HEK293 (cell line): ENCODE data around the gene KCNIP4.

Source experiments
- YY1 ChIP-seq: fragments of 450-650 bp; formaldehyde crosslinking; IDR thresholded peaks from 2 replicates; pipeline ENCODE4 v1.5.1; 2018; ENCODE audit warnings: missing biosample characterization, missing genetic modification characterization
- ZNF24 ChIP-seq: fragments of 450-650 bp; formaldehyde crosslinking; IDR thresholded peaks from 2 replicates; pipeline ENCODE4 v1.5.1; 2016; ENCODE audit warnings: missing biosample characterization, missing genetic modification characterization
- ZNF302 ChIP-seq: fragments of 450-650 bp; formaldehyde crosslinking; IDR thresholded peaks from 2 replicates; pipeline ENCODE4 v1.5.1; 2016; ENCODE audit warnings: missing biosample characterization, missing genetic modification characterization, low read depth
- ZNF354C ChIP-seq: fragments of 450-650 bp; formaldehyde crosslinking; IDR thresholded peaks from 2 replicates; pipeline ENCODE4 v1.5.1; 2016; ENCODE audit warnings: missing biosample characterization, missing genetic modification characterization, low read depth, borderline replicate concordance
- ZNF610 ChIP-seq: fragments of 450-650 bp; formaldehyde crosslinking; IDR thresholded peaks from 2 replicates; pipeline ENCODE4 v1.5.1; 2016; ENCODE audit warnings: missing biosample characterization, missing genetic modification characterization, borderline replicate concordance
- ZNF660 ChIP-seq: fragments of 450-650 bp; IDR thresholded peaks from 2 replicates; pipeline ENCODE4 v1.5.1; 2018; ENCODE audit warnings: missing biosample characterization, mild to moderate bottlenecking, missing genetic modification characterization
- TF ChIP-seq, protein P1 (sequence below): fragments of 450-650 bp; formaldehyde crosslinking; IDR thresholded peaks from 2 replicates; pipeline ENCODE4 v1.5.1; 2016; ENCODE audit warnings: missing biosample characterization, missing genetic modification characterization
- TF ChIP-seq, protein P2 (sequence below): fragments of 450-650 bp; formaldehyde crosslinking; IDR thresholded peaks from 2 replicates; pipeline ENCODE4 v1.5.1; 2016; ENCODE audit warnings: missing biosample characterization, missing genetic modification characterization
- TF ChIP-seq, protein P3 (sequence below): fragments of 450-650 bp; formaldehyde crosslinking; IDR thresholded peaks from 2 replicates; pipeline ENCODE4 v1.5.1; 2016; ENCODE audit warnings: missing biosample characterization, missing genetic modification characterization
- TF ChIP-seq, protein P4 (sequence below): fragments of 450-650 bp; formaldehyde crosslinking; IDR thresholded peaks from 2 replicates; pipeline ENCODE4 v1.5.1; 2016; ENCODE audit warnings: missing biosample characterization, missing genetic modification characterization

DNA sequence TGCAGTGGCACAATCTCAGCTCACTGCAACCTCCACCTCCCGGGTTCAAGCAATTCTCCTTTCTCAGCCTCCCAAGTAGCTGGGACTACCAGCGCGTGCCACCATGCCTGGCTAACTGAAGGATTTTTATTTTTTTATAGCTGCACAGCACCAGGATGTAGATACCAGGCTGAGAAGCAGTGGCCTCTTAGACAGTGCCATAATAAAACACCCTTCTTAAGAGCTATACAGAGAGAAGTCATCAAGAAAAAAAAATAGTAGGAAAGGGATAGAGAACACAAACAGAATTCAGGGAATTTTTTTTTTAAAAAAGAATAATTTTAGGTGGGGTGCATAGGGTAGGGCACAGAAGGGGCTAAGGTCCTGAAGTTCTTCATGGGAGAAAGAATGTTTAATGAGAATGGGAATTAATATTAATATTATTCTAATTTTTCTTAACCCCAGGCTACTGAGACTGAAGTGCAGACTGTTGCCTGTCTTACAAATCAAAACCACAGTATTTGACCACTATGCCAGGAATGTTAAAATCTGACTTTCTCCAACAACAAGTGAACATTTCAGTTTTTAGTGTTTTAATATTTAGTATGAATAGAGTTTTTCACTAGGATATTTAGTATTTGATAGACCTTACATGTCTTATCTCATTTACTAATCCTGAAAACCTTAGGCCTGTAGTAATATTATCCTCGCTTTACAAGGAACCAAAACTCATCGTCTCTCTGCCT is 146.7 kb downstream of the KCNIP4 start:
- TF ChIP-seq ZNF660 (tag by site-specific recombination) (no peak), ZNF24 (no peak), YY1 (tag by site-specific recombination) (no peak), ZNF610 (no peak), ZNF302 (tag by site-specific recombination) (no peak), ZNF354C (tag by site-specific recombination) (no peak)
- TF ChIP-seq, protein P1, sequence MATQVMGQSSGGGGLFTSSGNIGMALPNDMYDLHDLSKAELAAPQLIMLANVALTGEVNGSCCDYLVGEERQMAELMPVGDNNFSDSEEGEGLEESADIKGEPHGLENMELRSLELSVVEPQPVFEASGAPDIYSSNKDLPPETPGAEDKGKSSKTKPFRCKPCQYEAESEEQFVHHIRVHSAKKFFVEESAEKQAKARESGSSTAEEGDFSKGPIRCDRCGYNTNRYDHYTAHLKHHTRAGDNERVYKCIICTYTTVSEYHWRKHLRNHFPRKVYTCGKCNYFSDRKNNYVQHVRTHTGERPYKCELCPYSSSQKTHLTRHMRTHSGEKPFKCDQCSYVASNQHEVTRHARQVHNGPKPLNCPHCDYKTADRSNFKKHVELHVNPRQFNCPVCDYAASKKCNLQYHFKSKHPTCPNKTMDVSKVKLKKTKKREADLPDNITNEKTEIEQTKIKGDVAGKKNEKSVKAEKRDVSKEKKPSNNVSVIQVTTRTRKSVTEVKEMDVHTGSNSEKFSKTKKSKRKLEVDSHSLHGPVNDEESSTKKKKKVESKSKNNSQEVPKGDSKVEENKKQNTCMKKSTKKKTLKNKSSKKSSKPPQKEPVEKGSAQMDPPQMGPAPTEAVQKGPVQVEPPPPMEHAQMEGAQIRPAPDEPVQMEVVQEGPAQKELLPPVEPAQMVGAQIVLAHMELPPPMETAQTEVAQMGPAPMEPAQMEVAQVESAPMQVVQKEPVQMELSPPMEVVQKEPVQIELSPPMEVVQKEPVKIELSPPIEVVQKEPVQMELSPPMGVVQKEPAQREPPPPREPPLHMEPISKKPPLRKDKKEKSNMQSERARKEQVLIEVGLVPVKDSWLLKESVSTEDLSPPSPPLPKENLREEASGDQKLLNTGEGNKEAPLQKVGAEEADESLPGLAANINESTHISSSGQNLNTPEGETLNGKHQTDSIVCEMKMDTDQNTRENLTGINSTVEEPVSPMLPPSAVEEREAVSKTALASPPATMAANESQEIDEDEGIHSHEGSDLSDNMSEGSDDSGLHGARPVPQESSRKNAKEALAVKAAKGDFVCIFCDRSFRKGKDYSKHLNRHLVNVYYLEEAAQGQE (tag by site-specific recombination): no peak
- TF ChIP-seq, protein P2, sequence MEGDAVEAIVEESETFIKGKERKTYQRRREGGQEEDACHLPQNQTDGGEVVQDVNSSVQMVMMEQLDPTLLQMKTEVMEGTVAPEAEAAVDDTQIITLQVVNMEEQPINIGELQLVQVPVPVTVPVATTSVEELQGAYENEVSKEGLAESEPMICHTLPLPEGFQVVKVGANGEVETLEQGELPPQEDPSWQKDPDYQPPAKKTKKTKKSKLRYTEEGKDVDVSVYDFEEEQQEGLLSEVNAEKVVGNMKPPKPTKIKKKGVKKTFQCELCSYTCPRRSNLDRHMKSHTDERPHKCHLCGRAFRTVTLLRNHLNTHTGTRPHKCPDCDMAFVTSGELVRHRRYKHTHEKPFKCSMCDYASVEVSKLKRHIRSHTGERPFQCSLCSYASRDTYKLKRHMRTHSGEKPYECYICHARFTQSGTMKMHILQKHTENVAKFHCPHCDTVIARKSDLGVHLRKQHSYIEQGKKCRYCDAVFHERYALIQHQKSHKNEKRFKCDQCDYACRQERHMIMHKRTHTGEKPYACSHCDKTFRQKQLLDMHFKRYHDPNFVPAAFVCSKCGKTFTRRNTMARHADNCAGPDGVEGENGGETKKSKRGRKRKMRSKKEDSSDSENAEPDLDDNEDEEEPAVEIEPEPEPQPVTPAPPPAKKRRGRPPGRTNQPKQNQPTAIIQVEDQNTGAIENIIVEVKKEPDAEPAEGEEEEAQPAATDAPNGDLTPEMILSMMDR: no peak
- TF ChIP-seq, protein P3, sequence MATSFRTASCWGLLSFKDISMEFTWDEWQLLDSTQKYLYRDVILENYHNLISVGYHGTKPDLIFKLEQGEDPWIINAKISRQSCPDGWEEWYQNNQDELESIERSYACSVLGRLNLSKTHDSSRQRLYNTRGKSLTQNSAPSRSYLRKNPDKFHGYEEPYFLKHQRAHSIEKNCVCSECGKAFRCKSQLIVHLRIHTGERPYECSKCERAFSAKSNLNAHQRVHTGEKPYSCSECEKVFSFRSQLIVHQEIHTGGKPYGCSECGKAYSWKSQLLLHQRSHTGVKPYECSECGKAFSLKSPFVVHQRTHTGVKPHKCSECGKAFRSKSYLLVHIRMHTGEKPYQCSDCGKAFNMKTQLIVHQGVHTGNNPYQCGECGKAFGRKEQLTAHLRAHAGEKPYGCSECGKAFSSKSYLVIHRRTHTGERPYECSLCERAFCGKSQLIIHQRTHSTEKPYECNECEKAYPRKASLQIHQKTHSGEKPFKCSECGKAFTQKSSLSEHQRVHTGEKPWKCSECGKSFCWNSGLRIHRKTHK: no peak
- TF ChIP-seq, protein P4, sequence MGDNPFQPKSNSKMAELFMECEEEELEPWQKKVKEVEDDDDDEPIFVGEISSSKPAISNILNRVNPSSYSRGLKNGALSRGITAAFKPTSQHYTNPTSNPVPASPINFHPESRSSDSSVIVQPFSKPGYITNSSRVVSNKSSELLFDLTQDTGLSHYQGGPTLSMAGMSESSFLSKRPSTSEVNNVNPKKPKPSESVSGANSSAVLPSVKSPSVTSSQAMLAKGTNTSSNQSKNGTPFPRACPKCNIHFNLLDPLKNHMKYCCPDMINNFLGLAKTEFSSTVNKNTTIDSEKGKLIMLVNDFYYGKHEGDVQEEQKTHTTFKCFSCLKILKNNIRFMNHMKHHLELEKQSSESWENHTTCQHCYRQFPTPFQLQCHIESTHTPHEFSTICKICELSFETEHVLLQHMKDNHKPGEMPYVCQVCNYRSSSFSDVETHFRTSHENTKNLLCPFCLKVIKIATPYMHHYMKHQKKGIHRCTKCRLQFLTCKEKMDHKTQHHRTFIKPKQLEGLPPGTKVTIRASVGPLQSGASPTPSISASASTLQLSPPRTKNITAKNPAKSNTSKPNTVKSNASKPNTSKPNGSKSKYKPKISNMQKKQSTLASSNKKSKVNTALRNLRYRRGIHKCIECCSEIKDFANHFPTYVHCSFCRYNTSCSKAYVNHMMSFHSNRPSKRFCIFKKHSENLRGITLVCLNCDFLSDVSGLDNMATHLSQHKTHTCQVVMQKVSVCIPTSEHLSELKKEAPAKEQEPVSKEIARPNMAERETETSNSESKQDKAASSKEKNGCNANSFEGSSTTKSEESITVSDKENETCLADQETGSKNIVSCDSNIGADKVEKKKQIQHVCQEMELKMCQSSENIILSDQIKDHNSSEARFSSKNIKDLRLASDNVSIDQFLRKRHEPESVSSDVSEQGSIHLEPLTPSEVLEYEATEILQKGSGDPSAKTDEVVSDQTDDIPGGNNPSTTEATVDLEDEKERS: no peak
